HL-60/S4 treated with phorbol 12-myristate 13-acetate at 8.2 ng/mL for 4 days and 3 days (cell line): ENCODE data around the gene SDK2.

Experiments used
- in situ Hi-C: fragments of 300-500 bp; cut with MboI; formaldehyde crosslinking; loops from 2 replicates; pipeline ENCODE4 v1.15.0; 2022; ENCODE audit warnings: low sequenced_read_pairs

Gene SDK2

DNA sequence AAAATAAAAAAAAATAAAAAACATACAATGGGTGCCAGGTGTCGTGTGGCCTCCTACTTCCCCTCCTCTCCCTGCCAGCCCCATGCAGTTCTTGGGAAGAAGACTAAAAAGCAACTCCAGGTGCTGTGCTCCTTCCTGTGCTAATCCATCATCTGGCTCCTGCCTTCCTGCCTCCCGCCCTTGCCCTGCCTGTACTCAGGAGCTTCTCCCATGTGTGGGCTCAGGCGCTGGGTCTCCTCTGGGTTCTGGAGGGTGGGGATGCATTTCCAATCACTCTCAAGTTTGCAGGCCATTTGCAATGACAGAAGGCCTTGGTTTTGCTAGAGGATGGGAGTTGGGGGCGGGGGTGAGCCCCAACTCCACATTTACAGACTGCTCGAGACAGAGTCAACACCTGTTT, 122.9 kb downstream of the SDK2 start:
- in situ Hi-C loops: no loop called here

DNA sequence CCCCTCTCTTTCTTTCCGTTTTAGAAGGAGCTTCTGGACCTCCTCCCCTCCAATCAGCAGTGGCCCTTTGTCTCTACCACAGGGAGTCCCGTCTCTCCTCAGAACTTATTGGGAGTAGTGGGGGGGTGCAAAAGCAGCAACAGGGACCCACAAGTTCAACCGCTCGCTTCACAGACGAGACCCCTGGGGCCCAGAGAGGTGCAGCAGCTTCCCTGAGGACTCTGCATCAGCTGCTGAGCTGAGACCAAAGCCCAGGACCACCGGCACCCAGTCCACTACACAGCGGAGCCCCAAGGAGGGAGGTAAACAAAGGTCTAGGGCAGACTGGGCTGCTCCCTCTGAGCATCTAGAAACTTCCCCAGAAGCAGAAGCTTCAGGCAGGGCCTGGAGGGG, 123.9 kb downstream of the SDK2 start:
- in situ Hi-C loops: no loop called here

DNA sequence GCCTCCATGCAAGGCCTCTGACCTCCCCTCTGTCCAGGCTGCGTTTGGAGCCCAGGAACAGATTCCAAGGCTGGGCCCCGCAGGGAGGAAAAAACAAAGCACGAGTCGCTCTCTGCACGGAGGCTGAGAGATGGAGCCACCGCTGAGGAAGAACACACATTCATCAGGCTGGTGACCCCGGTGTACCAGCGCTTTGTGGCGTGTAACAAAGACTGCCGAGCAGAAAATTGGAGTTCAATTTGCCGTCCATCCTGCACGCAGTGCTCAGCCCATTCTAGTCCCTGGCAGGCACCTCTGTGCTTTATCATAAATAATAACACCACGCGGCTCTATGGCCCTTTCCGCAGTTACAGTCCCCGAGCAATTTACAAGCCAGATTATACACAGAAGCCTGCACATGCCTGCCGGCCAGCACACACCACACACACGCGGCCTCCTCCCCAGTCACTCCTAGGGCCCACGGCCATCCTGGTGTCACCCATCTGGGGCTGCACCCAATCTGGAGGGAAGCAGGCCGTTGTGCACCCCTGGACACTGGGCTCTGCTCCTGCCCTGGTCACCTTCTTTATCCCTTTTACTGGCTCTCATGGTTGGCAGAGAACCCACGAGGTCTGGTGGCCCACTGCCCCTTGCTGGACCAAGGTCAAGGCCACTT, 124.4 kb downstream of the SDK2 start:
- in situ Hi-C loops: no loop called here

- in situ Hi-C loops: no loop called here
Measured at GRCh38 chr17:73519011-73519410, 125.2 kb downstream of the SDK2 start.

DNA sequence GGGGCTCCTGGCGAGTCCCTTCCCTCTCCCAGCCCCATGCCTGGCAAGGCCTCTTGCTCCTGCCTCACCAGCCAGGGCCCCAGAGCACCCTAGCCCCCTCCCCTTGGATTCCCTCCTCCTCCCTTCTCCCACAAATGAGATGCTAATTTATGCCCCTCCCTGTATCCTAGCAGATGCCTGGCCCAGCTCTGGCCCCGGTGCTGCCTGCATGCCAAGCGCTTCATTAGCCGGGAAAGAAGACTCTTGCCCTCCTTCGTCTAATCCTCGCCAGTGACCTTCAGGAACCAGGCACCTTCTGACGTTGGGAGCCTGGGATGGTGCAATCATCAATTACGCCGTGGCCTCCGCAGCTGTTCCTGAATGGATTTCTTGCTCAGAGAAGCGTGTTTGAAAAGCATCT, 127.8 kb downstream of the SDK2 start:
- in situ Hi-C loops: no loop called here

DNA sequence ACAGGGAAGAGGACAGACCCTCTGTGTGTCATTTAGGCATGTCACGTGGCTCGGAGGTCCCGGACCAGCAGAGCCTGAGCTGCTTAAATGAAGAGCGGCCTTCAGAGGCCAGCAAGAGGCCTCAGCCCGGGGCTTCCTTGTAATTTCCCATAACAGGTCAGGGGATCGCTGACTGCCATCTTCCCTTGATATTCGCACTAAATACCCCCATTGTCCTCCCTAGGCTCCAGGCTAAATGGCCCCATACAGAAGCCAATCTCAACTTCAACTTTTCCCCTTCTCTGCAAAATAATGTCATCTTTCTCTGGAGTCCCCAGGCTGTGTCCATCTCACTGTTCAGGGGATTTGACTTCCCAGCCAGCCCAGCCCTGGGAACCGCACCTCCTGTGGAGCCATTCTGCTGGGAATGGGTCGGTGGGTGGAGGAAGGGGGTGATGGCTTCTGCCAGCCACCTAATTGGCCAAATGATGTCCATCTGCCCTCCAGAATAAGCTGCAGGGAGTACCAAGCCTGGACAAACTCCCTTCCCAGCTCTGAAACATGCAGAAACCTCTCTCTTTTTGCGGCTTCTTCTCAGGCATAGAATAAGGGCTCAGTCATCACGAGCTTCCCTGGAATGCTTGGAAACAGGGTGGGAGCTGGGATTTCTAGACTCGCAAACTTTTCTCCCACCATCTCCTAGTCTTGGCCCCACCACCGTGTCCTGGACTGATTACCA, 129.9 kb downstream of the SDK2 start:
- in situ Hi-C loops: no loop called here

- in situ Hi-C loops: no loop called here
Measured at GRCh38 chr17:73513426-73513825, 130.8 kb downstream of the SDK2 start.

DNA sequence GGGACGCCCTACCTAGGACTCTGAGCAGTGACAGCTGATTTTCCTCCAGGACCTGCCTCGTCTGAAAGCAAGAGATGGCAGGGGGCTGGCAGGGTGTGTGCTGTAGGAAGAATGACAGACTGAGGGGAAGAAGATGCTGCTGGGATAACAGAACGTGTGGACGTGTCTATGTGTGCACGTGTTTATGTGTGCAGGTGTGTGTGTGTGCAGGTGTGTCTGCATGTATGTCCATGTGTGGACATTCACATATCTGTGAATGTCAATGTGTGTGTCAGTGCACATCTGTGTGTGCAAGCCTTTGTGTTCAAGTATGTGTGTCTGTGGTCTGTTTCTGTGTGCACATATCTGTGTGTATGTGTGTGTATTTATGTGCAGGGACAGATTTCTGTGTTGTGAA, 132.5 kb downstream of the SDK2 start:
- in situ Hi-C loops: no loop called here

DNA sequence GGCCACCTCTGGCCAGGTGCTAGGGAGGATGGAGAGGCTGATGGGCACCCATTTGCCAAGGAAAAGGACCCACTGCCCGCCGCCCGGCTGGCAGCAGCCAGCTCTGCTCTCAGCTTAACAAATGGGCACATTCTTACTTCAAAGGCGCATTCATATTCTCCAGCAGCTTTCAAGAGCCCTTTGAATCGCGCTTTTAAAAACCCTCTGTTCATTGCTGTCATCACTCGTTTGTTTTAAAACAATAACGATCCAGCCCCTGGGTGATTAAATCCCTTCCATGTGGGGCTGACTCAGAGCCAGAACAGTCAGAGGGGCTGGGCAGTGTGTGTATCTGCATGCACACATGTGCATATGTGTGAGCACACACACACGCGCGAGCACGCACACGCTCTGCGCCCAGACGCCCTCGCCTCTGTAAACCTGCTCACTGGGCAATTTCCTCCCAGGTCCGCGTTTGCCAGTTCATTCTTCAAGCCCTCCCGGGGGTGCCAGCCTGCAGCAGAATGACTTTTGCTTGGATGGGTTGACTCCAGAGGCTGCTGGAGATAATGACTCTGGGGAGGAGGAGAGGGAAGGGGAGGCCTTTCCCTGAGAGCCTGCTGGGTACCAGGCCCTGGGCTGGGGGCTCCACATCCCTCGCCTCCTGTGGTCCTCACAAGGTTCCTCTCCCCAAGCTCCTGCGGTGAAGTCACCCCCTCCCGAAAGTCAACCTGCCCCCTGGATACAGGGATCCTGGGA, 133.1 kb downstream of the SDK2 start:
- in situ Hi-C loops: no loop called here

- in situ Hi-C loops: no loop called here
Measured at GRCh38 chr17:73508931-73509605, 135.2 kb downstream of the SDK2 start.

GRCh38 chr17:73508057-73508930, 136.0 kb downstream of the SDK2 start:
- in situ Hi-C loops: no loop called here

GRCh38 chr17:73506470-73507435, 137.5 kb downstream of the SDK2 start:
- in situ Hi-C loops: no loop called here

GRCh38 chr17:73503560-73503959, 140.7 kb downstream of the SDK2 start:
- in situ Hi-C loops: no loop called here

- in situ Hi-C loops: no loop called here
Measured at GRCh38 chr17:73500414-73500999, 143.7 kb downstream of the SDK2 start.

GRCh38 chr17:73498886-73499554, 145.2 kb downstream of the SDK2 start:
- in situ Hi-C loops: no loop called here

DNA sequence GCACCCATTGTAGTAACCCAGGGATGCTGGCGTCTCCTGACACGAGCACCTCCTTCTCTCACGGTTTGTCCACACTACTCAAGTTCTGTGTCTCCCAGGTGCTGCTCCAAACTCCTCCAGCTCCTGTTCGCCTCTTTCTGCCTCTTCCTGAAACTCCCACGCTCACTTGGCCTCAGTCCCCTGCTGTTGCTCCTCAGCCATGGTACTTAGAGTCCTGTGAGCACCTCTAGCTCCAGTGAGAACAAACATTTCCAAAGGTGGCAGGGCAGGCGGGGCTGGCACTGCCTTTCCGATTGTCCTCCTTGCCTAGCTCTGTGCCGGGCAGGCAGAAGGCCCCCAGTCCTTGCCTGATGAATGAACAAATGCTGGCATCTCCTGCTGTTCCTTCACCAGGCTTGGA, 146.1 kb downstream of the SDK2 start:
- in situ Hi-C loops: no loop called here

- in situ Hi-C loops: no loop called here
Measured at GRCh38 chr17:73497721-73498120, 146.5 kb downstream of the SDK2 start.

- in situ Hi-C loops: no loop called here
Measured at GRCh38 chr17:73496232-73496631, 148.0 kb downstream of the SDK2 start.
